GM18499 (cell line): Measurements from ENCODE around the gene IDE.
"Not testable (repeated sequence)": the region's sequence is repeated elsewhere in the genome, so short reads cannot be mapped to it uniquely, and the experiment has no call there.

ENCODE experiments used
- ATAC-seq: cut with Tn5 transposase; IDR thresholded peaks from one replicate; pipeline ENCODE4 v1.9.1; 2021; ENCODE audit warnings: moderate number of reproducible peaks; ENCODE audit not compliant: insufficient read depth, unreplicated experiment

Gene IDE

DNA sequence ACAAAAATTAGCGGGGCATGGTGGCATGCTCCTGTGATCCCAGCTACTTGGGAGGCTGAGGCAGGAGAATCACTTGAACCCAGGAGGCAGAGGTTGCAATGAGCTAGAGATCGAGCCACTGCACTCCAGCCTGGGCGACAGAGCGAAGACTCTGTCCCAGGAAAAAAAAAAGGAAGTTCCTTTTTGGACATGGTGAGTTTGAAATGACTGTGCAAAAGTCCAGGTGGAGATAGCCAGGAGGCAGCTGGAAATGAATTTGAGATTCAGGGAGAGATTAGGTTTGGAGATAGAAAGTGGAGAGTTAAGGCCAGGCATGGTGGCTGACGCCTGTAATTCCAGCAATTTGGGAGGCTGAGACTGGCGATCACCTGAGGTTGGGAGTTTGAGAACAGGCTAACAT, 143.8 kb downstream of the IDE start:
- ATAC-seq: no peak

GRCh38 chr10:92421550-92421949, 152.3 kb downstream of the IDE start:
- no peak for ATAC-seq

- ATAC-seq: no peak
Observed at GRCh38 chr10:92420546-92421275, 153.2 kb downstream of the IDE start.

DNA sequence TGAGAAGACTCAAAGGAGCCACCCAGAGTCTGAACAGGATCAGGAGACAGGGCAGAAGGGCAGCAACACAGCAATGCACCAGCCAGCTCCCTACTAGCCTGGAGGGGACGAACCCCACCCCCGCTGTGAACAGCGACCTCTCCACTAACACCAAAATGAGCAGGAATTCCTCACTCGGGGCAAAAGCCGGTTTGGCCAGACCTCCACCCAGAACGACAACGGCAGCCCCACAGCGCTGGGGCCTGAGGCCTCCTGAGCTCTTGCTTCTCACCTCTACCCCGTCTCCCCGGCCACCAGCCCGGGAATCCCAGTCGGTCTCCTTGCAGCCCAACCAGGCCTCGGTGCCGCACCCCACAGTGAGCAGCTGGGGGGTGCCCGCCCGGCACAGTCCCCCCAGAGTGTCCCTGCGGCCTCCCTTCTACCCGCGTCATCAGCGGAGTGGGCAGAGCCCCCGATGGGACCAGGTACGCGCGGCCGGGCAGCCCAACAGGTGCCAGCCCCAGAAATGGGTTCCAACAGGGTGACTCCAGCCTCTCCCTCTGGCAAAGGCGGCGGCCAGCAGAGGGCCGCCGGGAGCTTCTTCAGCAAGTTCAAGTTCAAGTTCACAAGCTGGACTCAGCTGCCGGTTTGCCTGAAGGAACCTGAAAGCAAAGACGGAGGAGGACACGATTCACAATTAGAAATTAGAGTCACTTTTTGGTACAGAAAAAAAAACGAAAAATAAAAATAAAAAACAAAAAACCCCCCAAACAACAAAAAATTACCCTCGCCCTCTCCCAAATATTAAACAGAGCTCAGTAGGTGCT, 153.9 kb downstream of the IDE start:
- ATAC-seq: no peak

- no peak for ATAC-seq
Observed at GRCh38 chr10:92418891-92419290, 155.0 kb downstream of the IDE start.

DNA sequence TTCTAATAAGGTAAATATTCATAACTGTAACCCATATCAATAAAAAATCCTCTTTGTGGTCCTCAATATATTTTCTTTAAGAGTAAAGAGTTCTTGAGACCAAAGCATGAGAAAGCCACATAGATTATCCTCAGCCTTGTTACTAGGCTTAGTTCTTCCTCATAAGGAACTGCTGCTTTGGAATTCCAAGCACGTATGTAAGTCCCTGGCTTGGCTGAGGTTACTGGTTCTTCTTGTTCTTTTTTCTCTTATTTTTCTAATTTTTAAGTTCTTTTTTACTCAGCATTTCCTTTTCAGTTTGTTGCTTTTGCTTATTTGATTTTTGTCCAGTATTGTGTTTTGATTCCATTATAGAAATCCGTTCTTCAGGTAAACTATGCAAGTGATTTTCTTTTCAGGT, 155.7 kb downstream of the IDE start:
- ATAC-seq: no peak

DNA sequence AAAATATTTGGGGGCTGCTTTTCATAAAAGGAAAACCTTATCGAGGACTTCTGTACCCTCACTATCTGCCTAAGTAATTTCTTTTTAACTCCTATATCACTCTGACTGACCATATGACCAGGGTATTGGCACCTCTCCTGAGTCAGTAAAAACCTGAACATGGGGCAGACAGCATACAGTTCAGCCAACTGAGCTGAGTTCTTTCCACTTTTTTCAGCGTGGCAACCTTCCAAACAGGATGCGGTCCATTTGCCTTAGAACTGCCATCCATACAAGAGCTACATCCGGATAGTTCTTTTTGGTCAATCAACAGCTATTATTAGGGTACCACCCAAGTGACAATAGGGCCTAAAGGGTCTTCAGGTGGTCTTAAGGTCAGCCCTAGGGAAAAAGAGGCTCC, 160.4 kb downstream of the IDE start:
- ATAC-seq: no peak

- no peak for ATAC-seq
Observed at GRCh38 chr10:92413011-92413410, 160.9 kb downstream of the IDE start.

DNA sequence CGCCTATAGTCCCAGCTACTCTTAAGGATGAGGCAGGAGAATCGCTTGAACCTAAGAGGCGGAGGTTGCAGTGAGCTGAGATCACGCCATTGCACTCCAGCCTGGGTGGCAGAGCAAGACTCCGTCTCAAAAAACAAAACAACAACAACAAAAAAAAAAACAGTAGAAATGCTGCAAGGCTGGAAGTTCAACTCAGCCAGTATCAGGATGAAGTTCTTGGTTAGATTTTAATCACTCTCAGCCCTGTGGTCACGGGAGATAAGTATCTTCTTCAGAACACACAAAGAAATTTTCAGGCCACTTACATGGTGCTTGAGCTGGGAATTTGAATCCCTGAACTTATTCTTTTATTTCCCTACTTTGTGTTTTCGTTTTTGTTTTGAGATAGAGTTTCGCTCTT, 162.5 kb downstream of the IDE start:
- ATAC-seq: no peak

DNA sequence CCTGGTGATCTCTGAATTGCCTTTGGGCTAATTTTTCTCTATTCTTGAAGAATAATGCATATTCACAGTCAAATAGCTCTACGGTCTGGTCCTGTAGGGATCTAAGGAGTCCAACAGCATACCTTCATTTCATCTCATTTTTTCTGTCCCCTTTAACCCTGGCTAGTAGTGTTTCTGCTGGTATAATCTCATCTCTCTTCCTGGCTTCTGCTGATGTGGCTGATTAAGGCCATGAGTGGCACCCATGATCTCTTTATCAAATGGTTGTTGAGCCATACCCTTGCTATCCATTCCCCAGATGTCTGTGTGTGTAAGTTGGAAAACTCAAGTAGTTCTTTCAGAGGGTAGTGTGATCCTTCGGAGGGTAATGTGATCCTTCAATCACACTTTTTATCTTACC, 163.4 kb downstream of the IDE start:
- ATAC-seq: no peak

DNA sequence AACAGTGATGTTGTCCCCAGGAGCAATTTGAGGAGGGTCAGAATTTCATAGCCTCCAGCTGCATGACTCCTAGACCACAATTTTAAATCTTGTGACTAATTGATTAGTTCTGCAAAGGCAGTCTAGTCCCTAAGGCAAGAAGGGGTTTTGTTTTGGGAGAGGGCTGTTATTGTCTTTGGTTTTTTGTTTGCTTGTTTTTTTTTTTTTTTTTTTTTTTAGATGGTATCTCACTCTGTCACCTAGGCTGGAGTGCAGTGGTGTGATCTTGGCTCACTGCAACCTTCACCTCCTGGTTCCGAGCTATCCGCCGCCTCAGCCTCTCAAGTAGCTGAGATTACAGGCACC, 165.9 kb downstream of the IDE start:
- ATAC-seq: no peak

GRCh38 chr10:92407305-92408016, 166.4 kb downstream of the IDE start:
- no peak for ATAC-seq

DNA sequence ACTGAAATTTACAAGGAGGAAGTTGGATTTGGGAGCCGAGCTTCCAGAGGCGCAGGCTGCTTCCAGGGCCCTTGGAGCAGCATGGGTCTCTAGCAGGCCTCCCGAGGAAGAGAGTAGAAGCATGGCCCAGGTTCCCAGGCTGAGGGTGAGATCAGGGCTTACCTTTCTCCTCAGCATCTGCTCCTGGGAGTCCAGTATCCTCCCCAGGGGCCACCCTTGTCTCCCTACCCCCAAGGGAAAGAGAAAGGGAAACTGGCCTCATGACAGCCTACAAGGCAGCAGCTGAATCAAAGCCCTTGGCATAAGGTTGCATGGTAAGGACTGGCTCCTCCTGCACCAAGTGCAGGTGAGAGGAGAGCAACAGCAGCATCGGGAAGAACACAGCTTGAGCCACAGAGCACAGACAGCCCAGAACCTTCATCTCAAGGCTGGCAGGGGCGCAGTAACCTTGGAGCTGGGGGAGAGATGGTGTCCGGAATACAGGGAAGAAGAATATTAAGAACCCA, 168.4 kb downstream of the IDE start:
- no peak for ATAC-seq

DNA sequence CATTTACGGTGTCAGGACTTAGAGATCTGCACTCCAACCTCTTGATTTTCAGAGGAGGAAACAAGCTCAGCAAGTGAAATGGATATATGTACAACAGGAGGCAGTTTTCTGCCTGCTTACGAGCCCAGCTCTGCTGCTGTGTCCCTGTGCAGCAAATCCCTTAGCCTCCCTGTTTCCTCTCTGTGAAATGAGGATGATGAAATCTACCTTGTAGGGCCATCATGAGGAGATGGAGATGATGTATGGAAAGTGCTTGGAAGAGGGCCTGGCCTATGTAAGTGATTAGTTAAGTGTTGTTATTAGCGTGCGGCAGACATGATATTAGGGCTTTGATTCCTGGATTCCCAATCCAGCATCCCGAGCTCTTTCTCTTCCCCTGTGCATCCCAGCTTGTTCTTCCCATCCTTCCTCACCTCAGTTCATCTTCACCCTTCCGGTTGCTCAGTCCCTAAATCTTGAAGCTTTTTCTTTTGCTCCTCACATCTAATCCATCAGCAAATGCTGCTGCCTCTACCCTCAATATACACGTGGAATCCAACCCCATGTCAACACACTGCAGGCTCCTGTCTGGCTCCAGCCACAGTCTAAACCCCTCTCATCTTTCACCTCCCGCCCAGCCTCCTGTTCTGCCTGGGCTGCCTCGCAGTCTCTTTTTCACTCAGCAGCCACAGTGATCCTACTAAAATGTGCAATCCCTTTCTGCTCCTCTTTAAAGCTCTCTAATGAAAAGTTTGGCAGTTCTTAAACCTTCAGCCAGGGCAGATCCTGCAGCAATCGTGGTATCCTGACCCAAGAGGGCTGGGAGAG, 169.1 kb downstream of the IDE start:
- no peak for ATAC-seq

- not testable (repeated sequence) for ATAC-seq
Observed at GRCh38 chr10:92402234-92402633, 171.7 kb downstream of the IDE start.
